Thyroid gland (tissue), 4 donors: ENCODE data around the gene LEMD1.

Experiments used
- CTCF ChIP-seq, 6 experiments: fragments of 200-600 bp in 3 of 6; fragments of 450-650 bp in 3 of 6; sonication (generic) in 3 of 6; IDR thresholded peaks; one replicate each; pipeline ENCODE4 v1.5.1; 2016 to 2019; ENCODE audit warnings: antibody characterized with exemption in 6 of 6, mild to moderate bottlenecking in 2 of 6, inconsistent platforms in 1 of 6, moderate library complexity in 1 of 6
- POLR2A ChIP-seq, 2 donors: fragments of 450-650 bp; IDR thresholded peaks; one replicate each; pipeline ENCODE4 v1.6.1; 2017; ENCODE audit warnings: antibody characterized with exemption in 2 of 2, mild to moderate bottlenecking in 2 of 2, moderate library complexity in 1 of 2

- TF ChIP-seq POLR2A (IDR thresholded peaks at IDR 0.05) = no peak
- TF ChIP-seq CTCF (IDR thresholded peaks at IDR 0.05) = no peak
These were observed 83.8 kb downstream of the LEMD1 start for GRCh38 chr1:205338011-205338410.
